ENCODE measurements around the gene GOLGA6L25.
"Not testable (repeated sequence)": the region's sequence is repeated elsewhere in the genome, so short reads cannot be mapped to it uniquely, and the experiment has no call there.

Gene GOLGA6L25, protein sequence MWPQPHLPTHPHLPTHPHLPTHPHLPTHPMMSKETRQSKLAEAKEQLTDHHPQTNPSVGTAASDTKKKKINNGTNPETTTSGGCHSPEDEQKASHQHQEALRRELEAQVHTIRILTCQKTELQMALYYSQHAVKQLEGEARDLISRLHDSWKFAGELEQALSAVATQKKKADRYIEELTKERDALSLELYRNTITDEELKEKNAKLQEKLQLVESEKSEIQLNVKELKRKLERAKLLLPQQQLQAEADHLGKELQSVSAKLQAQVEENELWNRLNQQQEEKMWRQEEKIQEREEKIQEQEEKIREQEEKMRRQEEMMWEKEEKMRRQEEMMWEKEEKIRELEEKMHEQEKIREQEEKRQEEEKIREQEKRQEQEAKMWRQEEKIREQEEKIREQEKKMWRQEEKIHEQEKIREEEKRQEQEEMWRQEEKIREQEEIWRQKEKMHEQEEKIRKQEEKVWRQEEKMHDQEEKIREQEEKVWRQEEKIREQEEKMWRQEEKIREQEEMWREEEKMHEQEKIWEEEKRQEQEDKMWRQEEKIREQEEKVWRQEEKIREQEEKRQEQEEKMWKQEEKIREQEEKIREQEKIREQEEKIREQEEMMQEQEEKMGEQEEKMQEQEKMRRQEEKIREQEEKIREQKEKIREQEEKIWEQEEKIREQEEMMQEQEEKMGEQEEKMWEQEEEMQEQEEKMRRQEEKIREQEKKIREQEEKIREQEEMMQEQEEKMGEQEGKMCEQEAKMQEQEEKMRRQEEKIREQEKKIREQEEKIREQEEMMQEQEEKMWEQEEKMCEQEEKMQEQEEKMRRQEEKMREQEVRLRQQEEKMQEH

GRCh38 chr15:28553268-28553667 is at the start of gene GOLGA6L25:
Gene GOLGA6L25 (plus strand): TSS chr15:28553568. CDS start chr15:28553629, 61 bp downstream.
- DNase-seq (ENCODE audit: low read depth) = not testable (repeated sequence)

GRCh38 chr15:28508217-28508889 is 45.0 kb upstream of the GOLGA6L25 start:
- not testable (repeated sequence) for DNase-seq (ENCODE audit: low read depth)

DNA sequence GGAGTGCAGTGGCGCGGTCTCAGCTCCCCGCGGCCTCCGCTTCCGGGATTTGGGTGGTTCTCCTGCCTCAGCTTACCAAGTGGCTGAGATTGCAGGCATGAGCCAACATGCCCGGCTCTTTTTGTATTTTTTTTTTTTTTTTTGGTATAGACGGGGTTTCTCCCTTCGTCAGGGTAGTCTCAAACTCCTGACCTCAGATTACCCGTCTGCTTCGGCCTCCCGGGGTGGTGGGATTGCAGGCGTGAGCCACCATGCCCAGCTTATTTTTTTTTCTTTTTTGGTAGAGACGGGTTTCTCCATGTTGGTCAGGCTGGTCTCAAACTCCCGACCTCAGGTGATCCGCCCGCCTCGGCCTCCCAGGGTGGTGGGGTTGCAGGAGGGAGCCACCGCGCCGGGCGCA is 39.2 kb upstream of the GOLGA6L25 start:
- DNase-seq (ENCODE audit: low read depth) = not testable (repeated sequence)

GRCh38 chr15:28515208-28515607 is 38.2 kb upstream of the GOLGA6L25 start:
- not testable (repeated sequence) for DNase-seq (ENCODE audit: low read depth)

GRCh38 chr15:28532954-28533353 is 20.4 kb upstream of the GOLGA6L25 start, which contains the start of gene GOLGA8G:
Gene GOLGA8G (minus strand): TSS chr15:28532971. CDS start chr15:28532909, 62 bp downstream.
- DNase-seq (ENCODE audit: low read depth) = not testable (repeated sequence)

DNA sequence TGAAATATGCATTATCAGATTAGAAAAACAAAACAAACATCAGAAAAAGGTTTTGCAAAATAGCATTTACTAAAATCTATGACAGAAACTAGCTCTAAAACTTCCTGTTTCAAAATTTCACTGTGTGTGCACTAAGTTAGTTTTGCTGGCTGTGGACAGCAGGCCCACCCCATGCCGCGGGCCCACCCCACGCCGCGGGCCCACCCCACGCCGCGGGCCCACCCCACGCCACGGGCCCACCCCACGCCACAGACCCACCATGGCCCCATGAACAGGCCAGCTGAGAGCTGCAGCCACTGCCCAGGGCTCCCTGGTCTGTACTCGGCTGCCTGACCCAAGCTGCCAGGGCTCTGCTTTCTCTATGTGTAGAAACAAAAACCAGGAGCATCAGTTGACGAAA is 20.0 kb downstream of the GOLGA6L25 start:
- DNase-seq (ENCODE audit: low read depth) = not testable (repeated sequence)

DNA sequence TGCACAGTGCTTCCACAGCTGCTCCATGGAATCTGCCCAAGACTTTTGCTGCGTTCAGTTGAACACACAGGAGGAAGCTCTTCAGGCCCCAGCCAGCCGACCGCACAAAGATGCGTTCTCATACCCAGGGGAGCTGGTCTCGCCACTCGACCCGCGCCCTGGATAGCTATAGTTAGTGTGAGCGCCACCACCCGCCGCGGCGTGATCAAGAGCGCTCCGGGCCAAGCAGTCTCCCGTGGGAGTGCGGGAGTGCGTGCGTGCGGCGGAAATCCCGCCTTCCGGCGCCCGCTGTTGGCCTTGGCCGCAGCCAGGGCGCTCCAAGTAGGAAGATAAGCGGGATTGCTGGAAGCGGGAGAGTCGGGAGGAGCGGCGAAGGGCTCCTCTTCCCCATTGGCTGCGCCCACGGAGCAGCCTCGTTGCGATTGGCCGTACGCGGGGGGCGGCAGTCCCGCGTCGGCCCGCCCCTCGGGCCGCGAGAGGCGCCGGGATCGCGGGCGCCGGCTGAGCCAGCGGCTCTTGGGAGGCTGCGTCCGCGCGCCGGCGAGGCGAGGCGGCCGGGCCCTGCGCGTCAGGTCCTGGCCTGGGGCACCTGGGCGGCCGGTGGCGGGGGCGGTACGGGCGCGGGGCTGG is 35.7 kb downstream of the GOLGA6L25 start:
- DNase-seq (ENCODE audit: low read depth) = not testable (repeated sequence)

DNA sequence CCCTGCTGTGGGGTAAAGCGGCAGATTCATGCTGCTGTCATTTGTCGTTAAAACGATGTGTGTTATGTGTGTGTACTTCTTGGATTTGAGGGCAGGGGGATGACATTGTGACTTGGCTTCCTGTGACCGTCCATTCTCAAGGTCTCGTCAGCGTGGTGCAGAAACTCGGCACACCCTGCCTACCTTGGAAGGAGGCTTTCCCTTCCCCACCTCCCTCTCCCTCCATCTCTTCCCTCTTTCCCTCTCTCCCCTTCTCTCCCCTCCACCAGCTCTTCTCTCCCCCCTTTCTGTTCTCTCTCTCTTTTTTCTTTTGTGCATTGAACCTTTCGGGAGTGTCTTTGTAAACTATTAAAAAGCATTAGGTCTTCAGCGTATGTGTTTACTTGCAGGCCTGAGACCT is 36.4 kb downstream of the GOLGA6L25 start:
- DNase-seq (ENCODE audit: low read depth) = not testable (repeated sequence)

DNA sequence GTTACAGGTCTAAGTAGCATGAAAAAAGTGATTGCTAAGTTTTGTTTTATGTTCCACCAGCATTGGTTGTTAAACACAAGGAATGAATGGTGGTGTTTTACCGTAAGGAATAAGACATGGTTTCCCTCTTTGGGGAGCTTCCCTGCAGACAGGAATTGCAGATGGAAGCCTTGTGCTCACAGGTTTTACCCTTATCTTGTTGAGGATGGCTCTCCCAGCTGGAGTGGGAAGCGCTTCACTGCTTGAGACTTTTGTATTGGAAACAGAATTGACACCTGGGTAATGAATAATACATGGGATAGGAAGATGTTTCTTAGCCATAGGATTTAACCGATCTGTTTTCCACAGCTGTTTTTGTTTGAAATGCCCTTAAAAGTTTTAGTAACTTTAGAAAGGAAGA is 39.0 kb downstream of the GOLGA6L25 start:
- not testable (repeated sequence) for DNase-seq (ENCODE audit: low read depth)

DNA sequence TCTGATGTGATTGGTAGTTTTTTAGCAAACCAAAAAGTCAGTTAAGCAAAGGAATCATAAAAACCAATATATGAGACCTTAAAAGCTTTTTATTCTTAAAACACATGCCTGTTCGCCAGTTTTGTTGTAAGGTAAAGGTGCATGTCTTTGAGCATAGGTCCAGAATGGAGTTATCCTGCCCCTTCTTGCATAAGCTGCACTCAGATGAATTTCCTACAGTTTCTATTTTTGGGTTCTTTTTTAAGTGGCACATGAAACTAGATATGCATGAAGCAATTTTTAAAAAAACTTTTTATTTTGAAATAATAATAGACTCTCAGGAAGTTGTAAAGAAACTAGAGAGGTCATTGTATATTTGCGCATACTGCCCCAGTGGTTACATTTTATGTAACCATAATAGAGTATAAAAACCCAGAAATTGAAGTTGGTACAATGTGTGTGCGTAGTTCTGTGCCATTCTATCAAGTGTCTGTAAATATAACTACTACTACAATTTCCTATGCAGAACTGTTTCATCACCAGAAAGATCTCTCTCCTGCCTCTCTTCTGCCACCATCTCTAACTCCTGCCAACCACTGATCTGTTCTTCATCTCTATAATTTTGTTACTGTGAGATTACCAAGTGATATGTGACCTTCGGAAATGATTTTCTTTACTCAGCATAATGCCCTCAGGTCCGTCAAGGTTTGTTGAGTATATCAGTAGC is 40.2 kb downstream of the GOLGA6L25 start:
- not testable (repeated sequence) for DNase-seq (ENCODE audit: low read depth)

- not testable (repeated sequence) for DNase-seq (ENCODE audit: low read depth)
Measured at GRCh38 chr15:28597471-28597870, 44.1 kb downstream of the GOLGA6L25 start.

- not testable (repeated sequence) for DNase-seq (ENCODE audit: low read depth)
Measured at GRCh38 chr15:28598209-28598608, 44.8 kb downstream of the GOLGA6L25 start.

DNA sequence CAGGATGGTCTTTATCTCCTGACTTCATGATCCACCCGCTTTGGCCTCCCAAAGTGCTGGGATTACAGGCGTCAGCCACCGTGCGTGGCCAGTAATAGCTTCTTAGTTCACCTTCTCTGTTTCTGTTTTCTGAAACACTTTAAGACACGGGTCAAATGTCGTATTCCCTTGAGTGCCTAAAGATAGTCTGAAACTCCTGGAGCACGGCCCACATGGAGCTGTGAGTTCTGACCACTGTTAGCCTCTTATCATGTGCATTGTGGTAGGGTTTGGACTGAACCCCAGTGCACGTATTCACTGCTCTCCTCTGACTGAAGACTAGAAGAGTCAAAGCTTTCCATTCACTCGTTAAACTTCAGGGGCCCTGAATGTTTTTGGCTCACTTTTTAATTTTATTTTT is 48.8 kb downstream of the GOLGA6L25 start:
- DNase-seq (ENCODE audit: low read depth) = not testable (repeated sequence)
